T-cell (primary cell): ENCODE data around the gene STAC. TPM values are rescaled to one million over a fixed set of nuclear protein-coding genes. Genes with fewer than 3 reads are reported as not detected.
"Not testable (repeated sequence)": the region's sequence is repeated elsewhere in the genome, so short reads cannot be mapped to it uniquely, and the experiment has no call there.

Experiments
- ATAC-seq, 4 experiments: fragments of 200-7000 bp in 3 of 4; fragments of 150-1000 bp in 1 of 4; cut with Tn5 transposase; replicated peaks in 1 of 4; 1 replicate in 3 of 4; 2 replicates in 1 of 4; pipeline ENCODE4 v1.10.0; 2021; ENCODE audit warnings: moderate library complexity in 3 of 4, mild to moderate bottlenecking in 2 of 4, moderate number of reproducible peaks in 1 of 4
- CTCF ChIA-PET, 2 donors: fragments of 300-600 bp; sonication (Branson Sonifier 250); formaldehyde crosslinking; loops; one replicate each; lab custom pipeline; 2022; ENCODE audit warnings: antibody characterized with exemption in 2 of 2; lab: Charles Lee
- POLR2A ChIA-PET, 2 donors: fragments of 300-600 bp; sonication (Branson Sonifier 250); formaldehyde crosslinking; loops; one replicate each; lab custom pipeline; 2022; ENCODE audit warnings: antibody characterized with exemption in 2 of 2; lab: Charles Lee
- DNase-seq, 35 experiments: peaks; one replicate each; pipeline versions ENCODE4 v3.0.0 to v3.0.0-alpha.2; 2013 to 2023
- H3K27ac ChIP-seq: one replicate; pipeline ENCODE4 v1.5.1; 2013; ENCODE audit warnings: low read length
- H3K27me3 ChIP-seq, 2 experiments: replicated peaks in 1 of 2; 1 replicate in 1 of 2; 2 replicates in 1 of 2; pipeline versions ENCODE4 v1.6.1 to v1.7.0; 2013; ENCODE audit warnings: low read length in 1 of 2, mixed read lengths in 1 of 2; ENCODE audit not compliant: control insufficient read depth in 2 of 2, insufficient read depth in 2 of 2; ENCODE audit errors: extremely low read depth in 1 of 2
- H3K36me3 ChIP-seq, 2 donors: 1 replicate in 1 of 2; 2 replicates in 1 of 2; pipeline versions ENCODE4 v1.6.1 to v1.7.0; 2013; ENCODE audit warnings: low read length in 1 of 2; ENCODE audit not compliant: control insufficient read depth in 2 of 2, insufficient read depth in 1 of 2; ENCODE audit errors: extremely low read depth in 1 of 2
- H3K4me1 ChIP-seq, 2 experiments: 1 replicate in 1 of 2; 2 replicates in 1 of 2; pipeline versions ENCODE4 v1.6.1 to v1.7.0; 2013; ENCODE audit warnings: low read length in 2 of 2, mixed read lengths in 1 of 2; ENCODE audit not compliant: insufficient read depth in 2 of 2, control insufficient read depth in 1 of 2; ENCODE audit errors: extremely low read depth in 1 of 2
- H3K4me3 ChIP-seq, 2 donors: 1 replicate in 1 of 2; 2 replicates in 1 of 2; pipeline versions ENCODE4 v1.5.1 to v1.7.0; 2013; ENCODE audit warnings: mild to moderate bottlenecking in 2 of 2, low read length in 1 of 2, moderate library complexity in 1 of 2; ENCODE audit not compliant: control insufficient read depth in 1 of 2; ENCODE audit errors: extremely low read depth in 1 of 2
- H3K9me3 ChIP-seq: 2 replicates; pipeline ENCODE4 v1.7.0; 2013
- H3K27ac Mint-ChIP-seq, 2 donors: one replicate each; pipeline ENCODE4 v1.8.0; 2020 to 2021; ENCODE audit warnings: mild to moderate bottlenecking in 2 of 2, mixed read lengths in 2 of 2
- H3K27me3 Mint-ChIP-seq, 2 donors: one replicate each; pipeline ENCODE4 v1.8.0; 2021 to 2022; ENCODE audit warnings: mixed read lengths in 2 of 2
- H3K36me3 Mint-ChIP-seq: one replicate; pipeline ENCODE4 v1.8.0; 2021; ENCODE audit warnings: mixed read lengths
- H3K4me1 Mint-ChIP-seq, 3 donors: one replicate each; pipeline ENCODE4 v1.8.0; 2020 to 2022; ENCODE audit warnings: mixed read lengths in 3 of 3, mild to moderate bottlenecking in 1 of 3
- H3K4me3 Mint-ChIP-seq, 3 donors: one replicate each; pipeline ENCODE4 v1.8.0; 2020 to 2022; ENCODE audit warnings: mild to moderate bottlenecking in 3 of 3, mixed read lengths in 3 of 3, moderate library complexity in 3 of 3
- H3K9me3 Mint-ChIP-seq, 3 donors: one replicate each; pipeline ENCODE4 v1.8.0; 2020 to 2022; ENCODE audit warnings: mixed read lengths in 3 of 3
- WGBS: methylation state at CpG from one replicate; pipeline ENCODE4 v1.1.5; 2013; ENCODE audit warnings: missing lambda C conversion rate; ENCODE audit not compliant: insufficient coverage; 5-methylcytosine and 5-hydroxymethylcytosine counted together
- total RNA-seq, 35 experiments: library from RNA in 6 of 35; stranded (reverse) in 6 of 35; fragments of 120-200 nt in 1 of 35; gene quantifications; one replicate each; pipeline versions ENCODE4 v1.2.1 to v1.2.4 and lab custom pipeline; 2013 to 2026

STAC gene
- total RNA-seq, 5 donors from 2014 or later (not counting 1 experiment from before 2014, with no cell fraction given), result 0.09 to 0.10 TPM; not detected in 3

DNA sequence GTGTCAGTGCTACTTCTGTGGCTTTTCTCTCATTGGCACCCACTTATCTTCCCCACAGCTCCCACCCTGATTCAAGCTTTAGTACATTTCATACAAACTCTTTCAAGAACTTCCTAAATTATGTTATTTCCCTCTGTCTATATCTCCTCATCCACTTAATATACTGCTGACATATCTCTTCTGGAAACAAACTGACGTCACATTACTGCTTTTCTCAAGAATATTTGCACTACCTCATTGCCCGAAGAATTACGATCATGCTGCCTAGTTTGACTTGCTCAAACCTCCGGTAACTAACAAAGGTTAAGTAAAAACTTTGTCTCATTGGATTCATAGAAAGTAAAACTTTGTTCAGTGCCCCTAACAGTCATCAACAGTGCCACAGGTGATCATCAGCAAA lies 76.5 kb downstream of the STAC start:
- ATAC-seq (no peak), DNase-seq (no peak)
- no peaks in the 10 kb centered on the region for H3K36me3 Mint-ChIP-seq
- peaks cover 0 to 3% of the 10 kb centered on the region in 2 donors for H3K27me3 Mint-ChIP-seq
- Histone ChIP-seq H3K4me3 (no peak overlapping the region), H3K27me3 (no peaks in the 10 kb centered on the region), H3K4me1 (no peaks in the 10 kb centered on the region), H3K27ac (no peak overlapping the region), H3K36me3 (no peaks in the 10 kb centered on the region), H3K9me3 (no peaks in the 10 kb centered on the region)
- no peak overlapping the region for H3K4me3 Mint-ChIP-seq
- POLR2A ChIA-PET, result no interaction called here
- peaks cover 0 to 6% (median 0%) of the 10 kb centered on the region in 3 donors for H3K9me3 Mint-ChIP-seq
- WGBS, result no CpG with 5 or more reads among the region's 4 CpGs
- CTCF ChIA-PET, result no interaction called here
- no peaks in the 10 kb centered on the region for H3K4me1 Mint-ChIP-seq
- H3K27ac Mint-ChIP-seq, result no peak overlapping the region

DNA sequence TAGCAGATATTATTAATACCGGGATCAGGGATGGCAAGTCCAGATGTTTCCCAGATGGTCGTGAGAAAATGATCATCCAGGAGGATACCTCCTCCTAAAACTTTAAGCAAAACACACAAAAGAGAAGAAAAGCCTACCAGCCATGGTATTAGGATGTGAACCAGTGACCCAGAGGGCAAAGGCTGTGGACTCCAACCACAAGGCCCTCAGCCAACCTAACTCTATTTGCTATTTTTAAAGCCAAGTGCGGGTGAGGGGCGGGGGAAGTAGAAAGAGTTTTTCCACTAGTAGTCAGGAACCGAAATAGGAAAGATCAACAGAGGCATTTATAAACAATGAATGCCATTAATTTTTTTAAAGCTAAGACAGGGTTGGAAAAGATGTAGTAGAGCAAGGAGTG lies 77.4 kb downstream of the STAC start:
- no CpG with 5 or more reads among the region's 5 CpGs for WGBS
- H3K27me3 Mint-ChIP-seq, result peaks cover 0 to 3% of the 10 kb centered on the region in 2 donors
- Histone ChIP-seq H3K4me3 (no peak overlapping the region), H3K36me3 (no peaks in the 10 kb centered on the region), H3K4me1 (no peaks in the 10 kb centered on the region), H3K27ac (no peak overlapping the region), H3K9me3 (no peaks in the 10 kb centered on the region), H3K27me3 (no peaks in the 10 kb centered on the region)
- no peak for DNase-seq
- no peak overlapping the region for H3K4me3 Mint-ChIP-seq
- ATAC-seq, result no peak
- H3K36me3 Mint-ChIP-seq, result no peaks in the 10 kb centered on the region
- H3K27ac Mint-ChIP-seq, result no peak overlapping the region
- ChIA-PET CTCF (no interaction called here), POLR2A (no interaction called here)
- H3K4me1 Mint-ChIP-seq, result no peaks in the 10 kb centered on the region
- H3K9me3 Mint-ChIP-seq, result peaks cover 0 to 8% (median 0%) of the 10 kb centered on the region in 3 donors

GRCh38 chr3:36459177-36459576 lies 78.9 kb downstream of the STAC start:
- Mint-ChIP-seq H3K9me3 (peaks cover 0 to 8% (median 0%) of the 10 kb centered on the region in 3 donors), H3K4me3 (no peak overlapping the region), H3K4me1 (no peaks in the 10 kb centered on the region), H3K36me3 (no peaks in the 10 kb centered on the region), H3K27me3 (peaks cover 0 to 3% of the 10 kb centered on the region in 2 donors), H3K27ac (no peak overlapping the region)
- ChIA-PET CTCF (no interaction called here), POLR2A (no interaction called here)
- Histone ChIP-seq H3K4me3 (no peak overlapping the region), H3K4me1 (no peaks in the 10 kb centered on the region), H3K27ac (no peak overlapping the region), H3K36me3 (no peaks in the 10 kb centered on the region), H3K9me3 (no peaks in the 10 kb centered on the region), H3K27me3 (no peaks in the 10 kb centered on the region)
- no peak for ATAC-seq
- DNase-seq, result no peak

- no peak overlapping the region for H3K4me3 ChIP-seq
- Mint-ChIP-seq H3K4me3 (no peak overlapping the region), H3K27ac (no peak overlapping the region), H3K9me3 (peaks cover 0 to 18% (median 6%) of the 10 kb centered on the region in 3 donors), H3K27me3 (peaks cover 0 to 3% of the 10 kb centered on the region in 2 donors), H3K36me3 (no peaks in the 10 kb centered on the region), H3K4me1 (no peaks in the 10 kb centered on the region)
- H3K27me3 ChIP-seq, result no peaks in the 10 kb centered on the region
- ATAC-seq (no peak), DNase-seq (no peak)
- no peaks in the 10 kb centered on the region for H3K9me3 ChIP-seq
- H3K4me1 ChIP-seq, result no peaks in the 10 kb centered on the region
- H3K27ac ChIP-seq, result no peak overlapping the region
- H3K36me3 ChIP-seq, result no peaks in the 10 kb centered on the region
- 70% methylated on average over 1 of the region's 1 CpG for WGBS
- ChIA-PET POLR2A (no interaction called here), CTCF (no interaction called here)
Observed at GRCh38 chr3:36461597-36461996, 81.3 kb downstream of the STAC start.

DNA sequence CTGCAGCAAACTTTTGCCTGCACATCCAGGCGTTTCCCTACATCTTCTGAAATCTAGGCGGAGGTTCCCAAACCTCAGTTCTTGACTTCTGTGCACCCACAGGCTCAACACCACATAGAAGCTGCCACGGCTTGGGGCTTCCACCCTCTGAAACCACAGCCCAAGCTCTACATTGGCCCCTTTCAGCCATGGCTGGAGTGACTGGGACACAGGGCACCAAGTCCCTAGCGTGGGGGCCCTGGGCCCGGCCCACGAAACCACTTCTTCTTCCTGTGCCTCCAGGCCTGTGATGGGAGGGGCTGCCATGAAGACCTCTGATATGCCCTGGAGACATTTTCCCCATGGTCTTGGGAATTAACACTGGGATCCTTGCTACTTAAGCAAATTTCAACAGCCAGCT lies 91.7 kb downstream of the STAC start:
- H3K4me3 Mint-ChIP-seq, H3K4me3 ChIP-seq, H3K27ac ChIP-seq, CTCF ChIA-PET, POLR2A ChIA-PET, H3K27ac Mint-ChIP-seq, DNase-seq, H3K4me1 Mint-ChIP-seq, H3K9me3 Mint-ChIP-seq, H3K9me3 ChIP-seq, H3K27me3 ChIP-seq, H3K36me3 Mint-ChIP-seq, H3K36me3 ChIP-seq, ATAC-seq, H3K4me1 ChIP-seq: not testable (repeated sequence)
- whole genome bisulfite sequencing, result 66% methylated on average over 4 of the region's 6 CpGs
- H3K27me3 Mint-ChIP-seq, result peaks cover 2 to 17% of the 10 kb centered on the region in 2 donors

DNA sequence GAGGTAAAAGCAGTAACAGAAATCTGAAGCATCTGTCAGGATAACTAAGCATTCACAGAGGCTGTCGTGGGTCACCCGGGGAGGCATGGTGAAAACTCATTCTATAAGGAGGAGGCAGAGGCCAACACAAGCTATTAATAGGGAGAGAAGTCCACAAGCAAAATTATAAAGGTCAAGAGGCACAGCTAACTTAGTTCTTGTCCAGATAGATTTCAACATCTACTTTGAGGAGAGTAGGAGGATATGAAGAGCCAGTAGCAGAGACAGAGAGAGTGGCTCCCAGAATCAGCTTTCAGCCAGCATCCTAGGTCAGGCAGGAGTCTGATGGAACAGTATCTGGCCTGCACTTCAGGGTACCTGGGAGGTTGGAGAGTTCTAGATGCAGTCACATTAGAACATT lies 95.3 kb downstream of the STAC start:
- DNase-seq (no peak), ATAC-seq (no peak)
- Mint-ChIP-seq H3K27me3 (peaks cover 2 to 11% of the 10 kb centered on the region in 2 donors), H3K36me3 (no peaks in the 10 kb centered on the region), H3K27ac (no peak overlapping the region), H3K4me1 (no peaks in the 10 kb centered on the region), H3K9me3 (peaks cover 2 to 11% (median 3%) of the 10 kb centered on the region in 3 donors), H3K4me3 (no peak overlapping the region)
- H3K4me1 ChIP-seq, result no peaks in the 10 kb centered on the region
- ChIA-PET CTCF (no interaction called here), POLR2A (no interaction called here)
- no peaks in the 10 kb centered on the region for H3K9me3 ChIP-seq
- no peaks in the 10 kb centered on the region for H3K27me3 ChIP-seq
- H3K4me3 ChIP-seq, result no peak overlapping the region
- H3K36me3 ChIP-seq, result no peaks in the 10 kb centered on the region
- H3K27ac ChIP-seq, result no peak overlapping the region
- 100% methylated on average over 1 of the region's 2 CpGs for WGBS

GRCh38 chr3:36476286-36476942 lies 96.1 kb downstream of the STAC start:
- H3K36me3 Mint-ChIP-seq, result no peaks in the 10 kb centered on the region
- no peaks in the 10 kb centered on the region for H3K9me3 ChIP-seq
- H3K4me3 ChIP-seq, result no peak overlapping the region
- H3K27ac Mint-ChIP-seq, result no peak overlapping the region
- ATAC-seq, result no peak
- H3K4me3 Mint-ChIP-seq, result no peak overlapping the region
- no peaks in the 10 kb centered on the region for H3K27me3 ChIP-seq
- H3K4me1 Mint-ChIP-seq, result no peaks in the 10 kb centered on the region
- POLR2A ChIA-PET, result no interaction called here
- peaks cover 2 to 11% (median 3%) of the 10 kb centered on the region in 3 donors for H3K9me3 Mint-ChIP-seq
- WGBS, result 80% methylated on average over 1 of the region's 6 CpGs
- H3K27ac ChIP-seq, result no peak overlapping the region
- peaks cover 2 to 4% of the 10 kb centered on the region in 2 donors for H3K27me3 Mint-ChIP-seq
- no peaks in the 10 kb centered on the region for H3K36me3 ChIP-seq
- DNase-seq, result no peak
- no peaks in the 10 kb centered on the region for H3K4me1 ChIP-seq
- CTCF ChIA-PET, result no interaction called here
